Tracheal epithelial cell (primary cell): Measurements from ENCODE around the gene CSTF2. TPM values are rescaled to one million over a fixed set of nuclear protein-coding genes. Genes with fewer than 3 reads are reported as not detected.

ENCODE experiments used
- total RNA-seq: library from RNA; depleted of rRNA; stranded (reverse); fragments of >200 nt; gene quantifications from 2 replicates; pipeline ENCODE4 v1.2.1, GENCODE V29; 2014

Gene CSTF2
- total RNA-seq: 11.7 and 19.0 TPM in 2 replicates

DNA sequence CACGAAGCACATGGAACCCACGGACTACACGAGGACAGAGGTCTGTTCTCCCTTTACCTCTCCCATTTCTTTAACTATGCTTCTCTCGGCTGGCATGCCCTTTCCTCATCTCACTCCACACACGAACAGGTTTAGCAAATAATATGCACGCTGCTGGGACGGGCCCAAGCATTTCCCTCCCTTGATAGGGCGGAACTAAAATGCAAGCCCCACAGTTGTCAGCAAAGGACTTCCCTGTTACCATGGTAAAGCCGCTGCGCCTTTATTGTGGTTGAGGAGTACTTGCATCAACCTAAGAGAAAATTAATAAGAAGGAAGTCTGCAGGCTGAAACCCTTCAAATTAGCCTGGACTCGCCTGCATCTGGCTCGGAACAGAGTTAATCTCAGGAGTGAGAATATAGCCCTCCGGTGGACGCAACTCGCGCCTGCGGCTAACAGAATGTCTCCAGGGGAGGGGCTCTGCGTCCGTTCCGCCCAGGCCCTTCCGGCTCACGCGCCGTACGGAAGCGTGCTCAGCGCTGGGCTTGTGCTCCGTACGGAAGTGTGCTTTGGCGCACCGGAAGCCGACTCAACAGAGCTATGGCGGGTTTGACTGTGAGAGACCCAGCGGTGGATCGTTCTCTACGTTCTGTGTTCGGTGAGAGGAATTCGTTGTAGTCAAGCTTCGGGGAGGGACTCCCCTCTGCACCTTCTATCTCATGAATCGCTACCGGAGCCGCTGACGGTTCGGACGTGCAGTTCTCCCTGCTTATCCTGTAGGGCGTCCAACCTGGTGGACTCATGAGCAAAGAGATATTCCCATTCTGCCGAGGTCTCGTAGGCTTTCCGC, at the start of gene CSTF2:
Gene CSTF2, plus strand, starts transcription at position 555 of the 830 bp plus-strand sequence. Its CDS starts 26 bp downstream, at position 581.

DNA sequence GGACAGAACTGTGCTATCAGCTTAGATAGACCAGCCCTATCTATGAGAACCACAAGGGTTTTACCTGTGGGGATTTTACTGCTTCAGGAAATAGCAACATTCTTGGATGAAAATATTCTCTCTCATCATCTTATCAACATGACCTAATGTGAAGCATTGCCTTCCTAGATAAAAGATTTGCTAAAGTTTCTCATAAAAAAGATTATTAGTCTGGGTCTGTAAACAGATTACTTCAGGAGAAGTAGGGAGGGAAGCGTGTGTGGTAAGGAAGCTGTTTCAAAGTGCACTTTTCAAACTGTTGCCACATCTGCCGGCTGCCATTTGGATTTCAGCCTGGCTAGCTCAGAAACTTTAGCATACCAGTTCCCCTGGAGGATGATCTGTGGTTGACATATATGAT, 54.1 kb downstream of the CSTF2 start, which contains the start of gene NOX1:
Gene NOX1, minus strand, starts transcription at position 35 of the 400 bp plus-strand sequence. CDS start 220 bp downstream, outside the sequence.

Other genes with a start within 250 kb of the CSTF2 start
- gene TNMD, start 235.5 kb upstream of the CSTF2 start, total RNA-seq: not detected in 2 replicates
- 25.2 and 25.5 TPM in 2 replicates for gene TSPAN6, start 183.6 kb upstream of the CSTF2 start, total RNA-seq
- 15.9 and 16.8 TPM in 2 replicates for gene SRPX2, start 176.2 kb upstream of the CSTF2 start, total RNA-seq
- gene SYTL4, start 88.3 kb upstream of the CSTF2 start, total RNA-seq: under 0.01 and 1.9 TPM in 2 replicates
- gene NOX1, start 54.0 kb downstream of the CSTF2 start, total RNA-seq: 0.21 TPM in 1 of 2 replicates, not detected in the other
- gene XKRX, start 108.5 kb downstream of the CSTF2 start, total RNA-seq: 0.24 and 1.1 TPM in 2 replicates
- gene ARL13A, start 149.3 kb downstream of the CSTF2 start, total RNA-seq: not detected in 2 replicates
- 7.5 and 10.8 TPM in 2 replicates for gene TRMT2B, start 231.7 kb downstream of the CSTF2 start, total RNA-seq